GDM1 (cell line): ENCODE data around the gene EXOC6B.
"Not testable (repeated sequence)": the region's sequence is repeated elsewhere in the genome, so short reads cannot be mapped to it uniquely, and the experiment has no call there.

Experiments used
- DNase-seq: peaks from one replicate; lab custom pipeline; 2025; lab: John Stamatoyannopoulos, UW

Gene EXOC6B

DNA sequence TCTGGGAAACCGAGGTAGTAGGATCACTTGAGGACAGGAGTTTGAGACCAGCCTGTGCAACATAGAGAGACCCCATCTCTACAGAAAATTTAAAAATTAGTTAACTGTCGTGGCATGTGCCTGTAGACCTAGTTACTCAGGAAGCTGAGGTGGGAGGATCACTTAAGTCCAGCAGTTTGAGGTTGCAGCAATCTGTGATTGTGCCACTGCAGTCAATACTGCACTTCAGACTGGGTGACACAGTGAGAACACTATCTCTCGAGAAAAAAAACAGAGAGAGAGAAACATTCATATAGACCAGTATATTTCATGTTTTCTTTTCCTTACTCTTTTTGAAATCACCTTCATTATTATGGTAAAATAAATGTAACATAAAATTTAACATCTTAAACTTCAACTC is 387.5 kb downstream of the EXOC6B start:
- DNase-seq: no peak

DNA sequence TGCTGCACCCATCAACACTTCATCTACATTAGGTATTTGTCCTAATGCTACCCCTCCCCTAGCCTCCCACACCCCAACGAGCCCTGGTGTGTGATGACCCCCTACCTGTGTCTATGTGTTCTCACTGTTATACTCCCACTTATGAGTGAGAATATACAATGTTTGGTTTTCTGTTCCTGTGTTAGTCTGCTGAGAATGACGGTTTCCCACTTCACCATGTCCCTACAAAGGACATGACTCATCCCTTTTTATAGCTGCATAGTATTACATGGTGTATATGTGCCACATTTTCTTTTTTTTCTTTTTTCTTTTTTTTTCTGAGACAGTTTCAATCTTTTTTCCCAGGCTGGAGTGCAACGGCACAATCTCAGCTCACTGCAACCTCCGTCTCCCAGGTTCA is 394.1 kb downstream of the EXOC6B start:
- no peak for DNase-seq

DNA sequence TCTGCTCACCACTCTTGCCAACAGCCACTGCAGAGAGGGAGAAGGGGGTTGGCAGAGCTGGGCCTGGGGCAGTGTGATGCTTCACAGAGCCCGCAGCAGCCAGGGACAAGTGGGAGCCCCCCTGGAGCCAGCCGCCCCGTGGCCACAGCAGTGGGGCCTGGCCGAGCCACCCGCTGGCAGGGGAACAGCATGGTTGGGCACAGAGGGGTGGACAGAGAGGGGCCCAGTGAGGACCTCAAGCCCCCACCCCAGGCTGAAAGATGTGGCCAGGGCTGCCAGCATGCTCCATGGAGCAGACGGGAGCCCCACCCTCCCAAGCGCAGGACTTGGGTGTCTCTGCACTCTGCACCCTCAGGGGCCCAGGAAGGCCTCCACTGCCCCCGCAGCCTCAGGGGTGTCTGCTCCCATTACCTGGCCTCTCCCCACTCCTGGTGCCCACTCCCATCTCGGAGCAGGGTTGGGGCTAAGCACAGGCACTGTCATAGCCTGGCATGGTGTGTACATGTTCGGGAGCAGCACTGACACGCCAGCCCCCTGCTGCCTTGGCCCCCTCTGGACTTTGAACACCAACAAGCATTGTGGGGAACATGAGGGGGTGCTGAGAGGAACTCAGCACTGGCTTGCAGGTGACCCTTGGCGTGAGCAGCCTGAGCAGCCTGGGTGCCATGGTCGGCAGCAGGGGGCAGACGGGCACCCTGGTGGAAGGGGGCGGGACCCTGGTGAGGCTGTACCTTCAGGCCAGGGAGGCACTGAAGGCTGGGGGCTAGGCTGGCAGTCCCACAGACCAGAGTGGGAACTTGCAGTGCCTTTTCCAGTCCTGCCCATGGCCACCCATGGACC is 398.6 kb downstream of the EXOC6B start:
- DNase-seq: no peak

DNA sequence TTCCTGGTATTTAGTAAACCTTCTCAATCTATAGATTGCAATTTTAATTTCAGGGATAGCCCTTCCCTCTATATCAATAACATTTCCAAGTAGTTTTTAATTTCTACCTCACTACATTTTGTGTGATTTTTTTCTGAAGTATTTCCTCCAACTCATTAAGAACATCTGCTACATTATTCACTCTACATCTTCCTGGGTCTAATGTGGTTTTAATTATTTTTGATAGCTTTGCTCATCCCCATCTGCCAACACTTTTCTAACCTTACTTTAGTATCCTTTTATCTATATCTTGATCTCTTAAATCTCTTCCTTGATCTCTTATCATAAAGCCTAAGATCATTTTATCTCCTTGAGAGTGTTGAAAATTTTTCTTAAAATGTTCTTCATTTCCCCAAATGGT is 399.8 kb downstream of the EXOC6B start:
- DNase-seq: no peak

DNA sequence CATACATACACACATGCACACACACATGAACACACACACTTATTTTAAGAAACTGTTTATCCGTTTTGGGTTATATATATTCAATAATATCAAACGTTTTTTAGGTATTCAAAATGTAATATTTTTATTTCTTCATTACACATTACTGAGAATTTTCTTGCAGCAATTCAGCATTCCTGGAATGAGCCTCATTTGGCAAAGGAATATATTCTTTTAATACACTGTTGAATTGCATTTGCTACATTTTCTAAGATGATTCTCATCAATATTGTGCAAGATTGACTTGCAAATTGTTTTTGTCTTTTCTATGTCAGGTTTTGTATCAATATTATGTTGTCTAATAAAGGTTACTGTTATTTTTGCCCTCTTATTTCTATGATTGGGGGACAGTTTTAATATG is 402.1 kb downstream of the EXOC6B start:
- DNase-seq: no peak

DNA sequence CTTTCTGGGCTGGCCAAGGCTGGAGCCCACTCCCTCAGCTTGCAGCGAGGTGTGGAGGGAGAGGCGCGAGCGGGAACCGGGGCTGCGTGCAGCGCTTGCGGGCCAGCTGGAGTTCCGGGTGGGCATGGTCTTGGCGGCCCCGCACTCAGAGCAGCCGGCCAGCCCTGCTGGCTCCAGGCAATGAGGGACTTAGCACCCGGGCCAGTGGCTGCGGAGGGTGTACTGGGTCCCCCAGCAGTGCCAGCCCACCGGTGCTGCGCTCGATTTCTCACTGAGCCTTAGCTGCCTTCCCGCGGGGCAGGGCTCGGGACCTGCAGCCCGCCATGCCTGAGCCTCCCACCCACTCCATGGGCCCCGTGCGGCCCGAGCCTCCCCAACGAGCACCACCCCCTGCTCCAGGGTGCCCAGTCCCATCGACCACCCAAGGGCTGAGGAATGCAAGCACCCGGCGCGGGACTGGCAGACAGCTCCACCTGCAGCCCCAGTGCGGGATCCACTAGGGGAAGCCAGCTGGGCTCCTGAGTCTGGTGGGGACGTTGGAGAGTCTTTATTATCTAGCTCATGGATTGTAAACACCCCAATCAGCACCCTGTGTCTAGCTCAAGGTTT is 404.0 kb downstream of the EXOC6B start:
- DNase-seq: not testable (repeated sequence)

DNA sequence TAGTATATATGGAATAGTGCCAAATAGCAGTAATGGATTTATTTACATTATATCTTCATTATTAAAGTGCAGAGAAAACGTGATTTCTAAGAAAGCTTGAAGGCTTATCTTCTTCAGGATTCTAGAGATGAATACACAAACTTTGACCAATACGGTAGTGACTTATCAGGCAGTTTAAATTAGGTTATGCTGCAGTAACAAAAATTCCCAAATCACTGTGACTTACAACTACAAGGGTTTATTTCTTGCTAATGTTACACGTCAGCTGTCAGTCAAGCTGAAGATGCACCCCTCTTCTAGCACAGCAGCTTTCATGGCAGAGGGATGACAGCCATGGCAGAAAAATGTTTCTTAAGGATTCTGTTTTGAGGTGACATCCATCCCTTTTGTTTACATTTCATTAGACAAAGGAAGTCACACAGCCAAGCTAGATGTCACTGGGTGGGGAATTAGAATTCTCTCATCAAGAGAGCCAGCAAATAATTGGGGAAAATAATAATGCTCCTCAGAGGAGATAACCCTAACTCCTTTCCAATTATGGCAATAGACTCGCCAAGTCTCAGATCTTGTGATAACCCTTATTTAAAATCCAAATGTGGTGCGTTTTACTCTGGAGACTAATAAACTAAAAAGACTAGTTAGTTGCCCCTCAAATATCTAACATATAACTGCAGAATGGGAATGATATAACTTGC is 409.9 kb downstream of the EXOC6B start:
- DNase-seq: no peak

DNA sequence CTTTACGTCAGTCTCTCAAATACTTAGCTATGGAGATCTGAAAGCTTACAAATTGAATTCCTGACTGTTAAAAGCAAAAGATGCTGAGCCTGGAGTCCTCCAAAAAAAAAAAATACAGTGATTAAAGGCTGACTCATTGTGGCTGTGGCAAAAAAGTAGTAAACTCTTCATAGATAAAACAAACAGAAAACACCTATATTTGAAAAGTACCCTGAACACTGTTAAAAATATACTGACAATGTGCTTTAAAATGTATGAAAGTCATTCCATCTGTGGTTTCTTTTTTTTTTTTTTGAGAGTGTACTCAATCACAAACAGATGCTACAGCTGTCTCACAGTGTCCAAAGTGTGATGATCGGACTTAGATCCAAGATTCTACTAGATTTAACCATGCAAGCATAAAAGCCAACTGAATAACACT is 410.6 kb downstream of the EXOC6B start:
- no peak for DNase-seq

DNA sequence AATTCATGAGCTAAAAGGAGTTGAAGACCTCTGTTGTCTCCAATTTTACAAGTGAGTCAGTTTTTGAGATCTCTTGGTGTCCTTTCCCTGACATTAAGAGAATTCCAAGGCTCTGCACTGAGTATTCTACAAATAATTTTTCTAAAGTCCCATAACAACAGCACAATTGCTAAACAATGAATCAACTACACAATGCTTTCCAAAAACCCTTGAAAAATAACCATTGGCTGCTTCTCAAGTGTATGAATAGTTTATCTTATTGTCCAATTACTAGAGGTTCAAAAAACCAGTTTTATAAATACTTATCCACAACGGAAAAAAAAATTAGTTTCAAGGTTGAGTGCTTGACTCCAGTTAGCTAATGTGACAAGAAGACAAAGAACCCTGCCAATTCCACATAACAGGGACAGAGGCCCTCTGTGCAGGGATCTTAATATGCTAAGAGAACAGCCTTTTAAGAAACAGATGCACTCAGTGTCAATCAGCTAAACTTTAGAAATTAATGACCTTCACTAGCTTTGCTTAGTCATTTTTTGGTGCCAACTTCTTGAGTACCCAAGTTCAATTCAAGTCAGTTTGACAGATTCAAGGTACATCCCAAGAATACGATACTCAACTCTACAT is 411.6 kb downstream of the EXOC6B start:
- DNase-seq: no peak

DNA sequence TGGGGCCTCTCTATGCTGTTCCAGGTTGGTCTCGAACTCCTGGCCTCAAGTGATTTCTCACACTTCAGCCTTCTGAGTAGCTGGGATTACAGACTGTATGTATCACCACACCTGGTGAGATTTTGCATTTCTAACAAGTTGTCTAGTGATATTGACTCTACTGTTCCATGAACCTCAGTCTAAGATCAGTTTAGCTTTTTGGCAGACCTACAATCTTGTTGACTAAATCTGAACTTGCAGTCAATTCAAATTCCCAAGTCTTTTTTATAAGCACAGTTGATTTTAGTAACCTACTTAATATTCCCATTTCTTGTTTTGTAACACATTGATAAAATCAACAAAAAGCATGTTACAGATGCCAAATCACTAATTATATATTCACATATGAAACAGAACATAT is 412.1 kb downstream of the EXOC6B start:
- no peak for DNase-seq

DNA sequence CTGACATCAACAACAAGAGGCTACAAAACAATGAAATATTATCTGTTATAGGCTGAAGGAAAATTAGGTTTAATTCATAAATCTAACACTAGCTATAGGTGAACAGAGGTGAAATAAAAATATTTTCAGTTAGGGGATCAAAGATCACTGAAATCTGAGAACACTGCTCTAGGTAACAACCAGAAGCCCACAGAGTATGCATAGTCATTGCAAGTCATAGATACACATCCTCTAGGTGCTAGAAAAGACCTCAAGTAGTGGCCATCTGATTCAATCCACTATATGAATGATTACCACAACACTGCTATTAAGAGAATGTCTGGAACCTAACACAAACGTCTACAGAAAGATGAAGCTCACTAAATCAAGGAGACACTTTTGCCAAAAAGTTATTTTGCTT is 413.6 kb downstream of the EXOC6B start:
- DNase-seq: no peak

DNA sequence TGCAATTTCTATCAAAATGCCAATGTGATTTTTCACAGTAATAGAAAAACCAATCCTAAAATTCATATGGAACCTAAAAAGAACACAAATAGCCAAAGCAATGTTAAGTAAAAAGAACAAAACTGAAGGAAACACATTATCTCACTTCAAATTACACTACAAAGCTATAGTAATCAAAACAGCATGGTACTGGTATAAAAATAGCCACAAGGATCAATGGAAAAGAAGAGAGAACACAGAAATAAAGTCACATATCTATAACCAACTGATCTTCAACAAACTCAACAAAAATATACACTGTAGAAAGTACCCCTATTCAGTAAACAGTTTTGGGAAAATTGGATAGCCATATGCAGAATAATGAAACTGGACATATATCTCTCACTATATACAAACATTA is 426.0 kb downstream of the EXOC6B start:
- no peak for DNase-seq

DNA sequence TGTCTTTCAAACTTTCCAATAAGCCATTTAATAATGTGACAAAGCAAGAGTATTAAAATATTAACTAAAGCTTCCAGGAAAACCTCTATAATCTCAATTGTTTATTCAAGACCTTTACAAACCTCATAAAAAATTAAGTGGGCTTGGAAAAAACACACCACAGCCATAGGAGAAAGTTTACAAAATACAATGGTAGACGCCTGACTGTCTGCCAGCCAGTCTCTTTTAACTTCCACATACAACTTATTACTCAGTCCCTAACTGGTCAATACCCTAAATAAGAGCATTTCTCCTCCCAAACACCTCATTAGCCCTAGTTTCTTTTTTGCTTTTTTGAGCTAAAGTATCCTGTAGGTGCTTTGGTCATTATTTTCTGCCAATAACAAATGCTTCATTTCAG is 430.7 kb downstream of the EXOC6B start:
- DNase-seq: no peak

DNA sequence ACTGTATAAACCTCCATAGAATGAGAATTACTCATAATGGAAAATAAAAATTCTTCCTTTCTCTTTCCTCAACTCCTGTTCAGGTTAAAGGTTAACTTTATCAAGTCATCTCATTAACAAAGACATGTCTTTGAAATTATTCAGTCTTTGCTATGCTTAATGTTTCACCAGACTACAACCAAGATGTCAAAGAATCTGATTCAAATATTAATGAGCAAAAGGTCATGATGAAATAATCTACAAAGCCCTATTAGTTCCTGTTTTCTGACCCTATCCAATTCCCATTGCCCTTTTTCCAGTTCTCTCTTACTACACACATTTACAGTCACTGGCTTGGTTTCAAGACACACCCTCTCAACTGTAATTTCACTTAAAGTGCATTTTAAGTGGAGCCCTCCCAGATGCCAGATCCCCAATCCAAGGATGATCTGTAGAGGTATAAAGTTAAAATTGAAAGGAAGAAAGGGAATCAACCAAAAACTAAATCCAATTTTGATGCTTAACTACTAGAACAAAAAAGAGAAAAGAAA is 431.2 kb downstream of the EXOC6B start:
- DNase-seq: no peak

DNA sequence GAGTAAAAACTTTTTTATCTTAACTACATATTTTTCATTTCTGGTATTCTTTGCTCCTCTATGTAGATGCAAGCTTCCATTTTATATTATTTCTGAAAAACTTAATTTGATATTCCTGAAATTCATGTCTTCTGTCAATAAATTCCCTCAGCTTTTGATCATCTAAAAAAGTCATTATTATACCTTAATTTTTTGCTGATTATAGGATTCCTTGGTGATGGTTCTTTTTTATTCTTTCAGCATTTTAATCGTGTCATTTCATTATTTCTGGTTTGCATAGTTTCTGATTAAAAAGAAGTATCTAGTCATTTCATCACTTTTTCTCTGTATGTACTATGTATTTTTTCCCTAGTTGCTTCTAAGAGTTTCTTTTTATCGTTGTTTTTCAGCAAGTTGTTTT is 436.4 kb downstream of the EXOC6B start:
- no peak for DNase-seq

DNA sequence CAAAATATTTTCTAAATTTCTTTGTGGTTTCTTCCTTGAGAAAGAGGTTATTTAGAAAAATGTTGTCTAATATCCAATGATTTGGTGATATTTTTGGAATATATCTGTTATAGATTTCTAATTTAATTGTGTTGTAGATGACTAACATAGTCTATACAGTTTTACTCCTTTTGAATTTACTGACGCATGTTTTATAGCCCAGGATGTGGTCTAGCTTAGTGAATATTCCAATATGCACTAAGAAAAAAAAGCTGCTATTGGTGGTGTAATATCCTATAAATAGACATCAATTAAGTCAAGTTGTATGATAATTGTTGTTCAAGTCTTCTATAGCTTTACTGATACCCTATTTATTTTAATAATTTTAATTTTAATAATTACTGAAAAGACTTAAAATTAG is 437.6 kb downstream of the EXOC6B start:
- DNase-seq: no peak

DNA sequence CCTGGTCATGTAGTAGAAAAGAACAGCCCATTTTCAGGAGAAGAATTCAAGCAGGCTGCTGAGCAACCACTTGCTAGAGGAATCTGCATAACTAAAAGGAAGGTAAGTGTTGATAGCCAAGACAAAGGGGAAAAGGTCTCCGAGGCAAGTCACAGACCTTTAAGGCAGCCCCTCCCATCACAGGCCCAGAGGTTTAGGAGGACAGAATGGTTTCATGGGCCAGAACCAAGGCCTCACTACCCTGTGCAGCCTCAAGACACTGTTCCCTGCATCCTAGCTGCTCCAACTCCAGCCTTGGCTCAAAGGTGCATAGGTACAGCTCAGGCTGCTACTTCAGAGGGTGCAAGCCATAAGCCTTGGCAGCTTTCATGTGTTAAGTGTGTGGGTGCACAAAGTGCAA is 439.5 kb downstream of the EXOC6B start:
- DNase-seq: no peak

DNA sequence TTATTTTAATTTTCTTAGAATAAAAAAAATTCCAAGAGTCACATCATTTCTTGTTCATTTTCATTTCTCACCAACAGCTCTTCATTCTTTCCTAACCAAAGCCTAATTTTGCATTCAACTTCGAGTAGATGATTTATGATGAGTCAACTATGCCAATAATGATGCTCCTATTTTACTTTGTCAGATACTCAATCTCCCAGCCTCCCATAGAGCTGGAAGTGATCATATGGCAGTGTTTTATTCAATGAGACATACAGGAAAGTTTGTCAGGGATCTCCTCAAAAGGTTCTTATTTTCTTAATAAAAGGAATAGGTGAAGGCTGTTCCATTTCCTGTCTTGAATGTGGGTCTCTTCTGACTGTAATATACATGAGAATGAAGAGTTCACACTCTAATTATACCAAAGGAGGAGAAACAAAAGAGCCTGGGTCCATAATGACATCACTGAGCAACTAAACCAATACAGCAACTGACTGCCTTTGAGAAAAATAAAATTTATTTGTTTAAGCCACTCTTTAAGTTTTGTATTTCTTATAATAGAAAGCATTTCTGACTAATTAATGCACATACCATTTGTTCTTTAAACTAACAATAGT is 447.0 kb downstream of the EXOC6B start:
- DNase-seq: no peak

DNA sequence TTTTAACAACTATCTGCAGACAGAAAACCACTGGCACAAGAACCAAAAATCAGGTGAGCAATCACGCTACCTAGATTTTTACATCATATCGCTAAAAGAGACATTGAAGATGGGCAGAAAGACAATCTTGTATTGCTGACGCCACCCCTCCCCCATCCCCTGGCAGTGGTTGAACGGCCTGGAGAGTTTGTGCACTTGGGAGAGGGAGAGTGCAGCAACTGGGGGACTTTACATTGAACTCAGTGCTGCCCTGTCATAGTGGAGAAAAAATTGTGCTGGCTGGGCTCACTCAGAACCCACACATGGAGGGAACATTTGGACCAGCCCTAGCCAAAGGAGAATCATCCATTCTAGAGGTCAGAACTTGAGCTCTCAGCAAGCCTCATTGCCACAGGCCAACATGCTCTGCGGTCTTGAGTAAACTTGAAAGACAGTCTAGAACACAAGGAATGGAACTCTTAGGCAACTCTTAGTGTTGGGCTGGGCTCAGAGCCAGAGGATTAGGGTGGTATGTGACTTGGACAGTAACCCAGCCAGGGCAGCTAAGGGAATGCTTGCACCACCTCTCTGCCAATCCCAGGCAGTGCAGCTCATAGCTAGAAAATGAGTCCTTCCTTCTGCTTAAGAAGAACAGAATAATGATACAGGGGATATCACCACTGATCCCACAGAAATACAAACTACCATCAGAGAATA is 458.2 kb downstream of the EXOC6B start:
- DNase-seq: no peak

DNA sequence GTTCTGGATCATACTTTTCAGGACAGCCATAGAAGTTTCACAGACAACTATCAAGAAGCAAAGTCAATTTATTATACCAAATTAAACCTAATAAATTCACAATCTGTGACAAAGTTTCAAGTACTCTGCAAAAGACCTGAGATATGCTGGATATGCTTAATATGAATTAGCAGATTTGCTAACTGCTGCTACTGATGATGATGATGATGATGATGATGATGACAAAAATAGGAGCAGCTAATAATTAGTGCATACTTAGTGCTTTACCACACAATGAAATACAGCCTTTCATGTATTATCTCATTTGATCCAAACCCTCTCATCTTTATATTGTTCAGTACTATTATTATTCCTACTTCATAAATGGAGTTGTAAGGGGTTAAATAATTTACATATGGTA is 462.4 kb downstream of the EXOC6B start:
- DNase-seq: no peak

DNA sequence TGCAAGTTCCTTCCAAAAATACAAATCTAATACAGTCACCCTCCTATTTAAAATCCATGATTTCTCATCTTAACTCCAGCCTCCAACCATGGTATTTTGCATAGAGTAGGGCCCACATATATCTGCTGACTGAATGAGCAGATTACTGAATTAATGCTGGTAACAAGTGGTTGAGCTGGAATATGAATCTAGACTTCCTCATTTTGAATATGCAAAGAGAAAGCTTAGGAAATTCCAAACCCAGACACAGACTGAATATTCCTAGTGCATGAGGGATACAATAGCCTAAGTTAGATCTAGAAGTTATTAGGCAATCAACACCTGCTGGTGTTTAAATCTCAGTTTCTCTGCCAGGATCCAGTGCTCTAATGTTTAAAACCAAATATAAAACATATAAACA is 463.1 kb downstream of the EXOC6B start:
- DNase-seq: no peak

DNA sequence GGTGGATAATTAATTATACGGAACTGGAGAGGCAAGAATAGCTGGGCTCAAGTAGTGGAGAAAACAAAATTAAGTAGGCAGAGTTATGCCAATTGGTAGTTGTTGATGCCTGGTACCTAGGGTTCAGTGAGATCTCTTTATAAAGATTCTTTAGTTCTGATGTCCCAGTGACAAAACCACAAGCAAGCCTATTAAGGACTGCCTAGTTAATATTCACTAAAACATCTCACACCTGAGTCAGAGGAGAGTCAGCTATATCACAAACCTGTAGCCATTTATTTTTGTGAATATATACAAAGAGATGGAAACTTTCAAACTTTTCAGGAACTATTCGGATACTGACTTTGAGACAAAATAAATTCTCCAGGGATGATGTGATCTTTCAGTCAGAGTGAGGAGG is 464.3 kb downstream of the EXOC6B start:
- DNase-seq: no peak
